ENCODE results near the gene SMIM26. TPM values are rescaled to one million over a fixed set of nuclear protein-coding genes. Genes with fewer than 3 reads are reported as not detected.

The SMIM26 gene
- total RNA-seq, 2 donors from 2014 or later: 67.9 to 78.1 TPM

DNA sequence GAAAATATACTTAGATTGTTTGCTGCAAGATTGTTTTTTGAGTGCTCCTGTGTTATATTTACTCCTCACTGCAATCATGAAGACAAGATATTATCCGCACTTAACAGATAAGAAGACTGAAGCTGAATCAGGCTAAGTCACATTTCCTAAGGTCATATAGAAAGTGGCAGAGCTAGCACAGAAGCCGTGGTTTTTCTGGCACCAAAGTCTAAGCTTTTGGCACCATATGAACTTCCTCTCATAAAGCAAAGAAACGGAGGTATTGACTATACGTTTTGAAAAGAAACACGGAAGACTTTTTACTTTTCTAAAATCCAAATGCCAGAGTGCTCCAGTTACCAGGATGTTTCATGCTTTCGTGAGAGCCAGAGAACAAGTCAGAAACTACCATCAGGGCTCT lies 11.3 kb downstream of the SMIM26 start:
- Histone ChIP-seq H3K9me3 (no peaks in the 10 kb centered on the region), H3K4me3 (no peak overlapping the region), H3K9ac (ENCODE audit: low read depth in 2 of 2, low read length in 2 of 2) (no peak overlapping the region), H3K27me3 (no peaks in the 10 kb centered on the region), H3K36me3 (no peaks in the 10 kb centered on the region), H3K4me1 (no peaks in the 10 kb centered on the region), H3K27ac (no peak overlapping the region)
- DNase-seq: no peak
- TF ChIP-seq, protein P1, sequence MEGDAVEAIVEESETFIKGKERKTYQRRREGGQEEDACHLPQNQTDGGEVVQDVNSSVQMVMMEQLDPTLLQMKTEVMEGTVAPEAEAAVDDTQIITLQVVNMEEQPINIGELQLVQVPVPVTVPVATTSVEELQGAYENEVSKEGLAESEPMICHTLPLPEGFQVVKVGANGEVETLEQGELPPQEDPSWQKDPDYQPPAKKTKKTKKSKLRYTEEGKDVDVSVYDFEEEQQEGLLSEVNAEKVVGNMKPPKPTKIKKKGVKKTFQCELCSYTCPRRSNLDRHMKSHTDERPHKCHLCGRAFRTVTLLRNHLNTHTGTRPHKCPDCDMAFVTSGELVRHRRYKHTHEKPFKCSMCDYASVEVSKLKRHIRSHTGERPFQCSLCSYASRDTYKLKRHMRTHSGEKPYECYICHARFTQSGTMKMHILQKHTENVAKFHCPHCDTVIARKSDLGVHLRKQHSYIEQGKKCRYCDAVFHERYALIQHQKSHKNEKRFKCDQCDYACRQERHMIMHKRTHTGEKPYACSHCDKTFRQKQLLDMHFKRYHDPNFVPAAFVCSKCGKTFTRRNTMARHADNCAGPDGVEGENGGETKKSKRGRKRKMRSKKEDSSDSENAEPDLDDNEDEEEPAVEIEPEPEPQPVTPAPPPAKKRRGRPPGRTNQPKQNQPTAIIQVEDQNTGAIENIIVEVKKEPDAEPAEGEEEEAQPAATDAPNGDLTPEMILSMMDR (IDR thresholded peaks at IDR 0.05): no peak
- intact Hi-C loops (cut with DNase I): loop anchor here (10.0 kb wide), 1 partner anchor 164 kb away; no protein-coding TSS in a partner anchor

DNA sequence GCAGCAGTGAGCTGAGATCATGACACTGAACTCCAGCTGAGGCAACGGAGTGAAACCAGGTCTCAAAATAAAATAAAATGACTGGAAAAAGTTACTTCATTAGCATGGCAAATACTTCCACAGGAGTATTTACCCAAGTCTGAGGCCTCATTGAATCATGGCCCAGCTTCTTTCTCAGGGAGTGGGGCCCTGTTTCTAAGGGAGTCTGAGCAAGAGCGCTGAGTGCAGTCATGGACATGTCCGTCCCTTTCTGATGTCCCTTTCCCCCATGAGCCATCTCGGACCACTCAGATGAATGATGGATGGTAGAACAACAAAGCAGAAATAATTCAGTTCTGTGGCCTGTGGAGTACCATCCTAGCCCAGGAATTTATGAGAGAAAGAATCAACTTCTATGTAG lies 12.8 kb downstream of the SMIM26 start:
- H3K27ac ChIP-seq: no peak overlapping the region
- TF ChIP-seq, protein P1 (IDR thresholded peaks at IDR 0.05): no peak
- no peaks in the 10 kb centered on the region for H3K36me3 ChIP-seq
- no peaks in the 10 kb centered on the region for H3K4me1 ChIP-seq
- H3K27me3 ChIP-seq: no peaks in the 10 kb centered on the region
- H3K4me3 ChIP-seq: no peak overlapping the region
- no peak overlapping the region for H3K9ac ChIP-seq (ENCODE audit: low read depth in 2 of 2, low read length in 2 of 2)
- intact Hi-C loops (cut with DNase I): no loop called here
- no peak for DNase-seq
- no peaks in the 10 kb centered on the region for H3K9me3 ChIP-seq

DNA sequence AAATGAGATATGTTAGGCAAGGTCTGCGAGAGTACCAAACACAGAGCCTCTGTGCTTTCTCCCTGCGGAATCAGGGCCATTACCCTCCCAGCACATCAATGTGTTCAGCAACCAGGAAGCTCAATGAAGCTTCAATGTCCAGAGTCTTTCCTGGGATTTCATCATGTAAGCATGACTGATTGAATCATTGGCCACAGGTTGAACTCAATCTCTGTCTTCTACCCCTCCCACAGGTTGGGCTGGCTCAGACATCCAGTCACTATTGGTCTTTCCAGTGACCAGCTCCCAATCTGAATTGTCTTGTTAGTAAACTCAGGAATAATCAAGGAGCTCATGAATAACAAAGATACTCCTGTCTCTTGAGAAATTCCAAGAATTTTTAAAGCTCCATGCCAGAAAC lies 17.9 kb downstream of the SMIM26 start:
- no peak overlapping the region for H3K4me3 ChIP-seq
- H3K9me3 ChIP-seq: no peaks in the 10 kb centered on the region
- TF ChIP-seq, protein P1 (IDR thresholded peaks at IDR 0.05): no peak
- no peak overlapping the region for H3K27ac ChIP-seq
- intact Hi-C loops (cut with DNase I): no loop called here
- peaks cover 3% of the 10 kb centered on the region for H3K4me1 ChIP-seq
- DNase-seq: no peak
- H3K9ac ChIP-seq (ENCODE audit: low read depth in 2 of 2, low read length in 2 of 2): no peak overlapping the region
- no peaks in the 10 kb centered on the region for H3K27me3 ChIP-seq
- H3K36me3 ChIP-seq: no peaks in the 10 kb centered on the region

DNA sequence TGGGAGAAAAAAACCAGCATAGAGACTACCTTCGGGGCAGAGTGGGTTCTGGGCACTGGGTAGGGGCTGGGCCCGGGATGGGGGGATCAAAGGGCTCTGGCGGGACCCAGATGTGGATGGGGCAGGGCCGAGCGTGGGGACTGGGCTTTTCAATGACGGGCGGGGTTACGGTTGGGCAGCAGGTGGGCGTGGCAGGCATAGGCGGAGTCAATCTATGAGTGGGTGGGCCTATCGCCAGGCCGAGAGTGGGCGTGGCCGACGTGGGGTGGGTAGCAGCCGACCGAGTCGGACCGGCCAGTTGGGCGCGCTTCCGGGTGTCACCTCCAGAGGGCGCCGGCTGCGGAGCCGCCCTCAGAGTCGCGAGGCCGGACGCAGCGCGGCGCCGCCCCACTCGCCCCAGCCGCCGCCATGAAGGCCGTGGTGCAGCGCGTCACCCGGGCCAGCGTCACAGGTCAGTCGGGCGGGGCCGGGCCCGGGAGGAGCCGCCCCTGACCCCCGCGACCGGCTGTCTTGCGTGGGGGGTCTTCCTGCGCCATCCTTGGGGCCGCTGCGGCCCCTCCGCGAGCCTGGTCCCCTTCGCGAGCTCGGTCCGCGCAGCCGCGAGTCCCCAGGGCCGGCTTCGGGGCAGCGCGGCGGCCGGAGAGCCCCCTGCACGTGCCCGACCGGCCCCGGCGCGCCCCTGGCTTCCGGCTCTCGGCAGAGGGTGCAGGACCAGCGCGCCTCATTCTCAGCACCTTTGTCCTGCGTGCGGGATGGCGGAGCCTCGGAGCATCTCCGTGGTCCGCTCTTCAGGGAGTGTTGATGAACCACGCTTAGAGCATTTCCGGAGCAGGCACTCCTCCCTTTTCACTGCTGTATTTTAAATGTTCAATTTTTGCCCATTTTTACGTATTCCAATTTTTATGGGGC lies 20.7 kb downstream of the SMIM26 start, which contains the start of gene DTD1:
TSS of gene DTD1 (plus strand) at position 390 of the 909 bp plus-strand sequence. CDS start at position 409, 19 bp downstream.
- Histone ChIP-seq H3K4me1 (peaks cover 3% of the 10 kb centered on the region), H3K9me3 (no peaks in the 10 kb centered on the region), H3K27me3 (no peaks in the 10 kb centered on the region), H3K9ac (ENCODE audit: low read depth in 2 of 2, low read length in 2 of 2) (peak within 1 kb of the TSS; percentile 58 to 83), H3K36me3 (no peaks in the 10 kb centered on the region), H3K4me3 (peak within 1 kb of the TSS; percentile 89), H3K27ac (peak within 1 kb of the TSS; percentile 55)
- peak; percentile 96 for DNase-seq
- TF ChIP-seq, protein P1 (IDR thresholded peaks at IDR 0.05): peak; percentile 63
- intact Hi-C loops (cut with DNase I): no loop called here

DNA sequence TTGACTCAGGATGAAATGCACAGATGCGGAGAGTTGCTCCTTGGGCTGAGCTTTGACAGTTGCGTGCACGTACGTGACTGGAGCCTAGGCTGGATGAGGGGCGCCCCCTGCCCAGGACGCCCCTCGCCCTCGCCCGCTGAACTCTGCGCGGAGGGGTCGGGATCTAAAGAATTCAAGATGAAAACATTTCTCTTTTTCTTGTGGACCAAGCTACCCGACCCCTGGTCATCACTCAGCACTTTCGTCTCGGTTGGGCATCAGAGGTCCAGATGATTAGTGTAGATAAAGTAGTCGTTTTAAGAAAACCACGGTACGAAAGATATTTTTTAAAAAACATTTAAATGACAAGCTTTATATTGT lies 21.3 kb downstream of the SMIM26 start:
- H3K9me3 ChIP-seq: no peaks in the 10 kb centered on the region
- H3K4me3 ChIP-seq: peak overlapping the region; percentile 89
- no peak for DNase-seq
- TF ChIP-seq, protein P1 (IDR thresholded peaks at IDR 0.05): no peak
- peak overlapping the region; percentile 55 for H3K27ac ChIP-seq
- peaks cover 3% of the 10 kb centered on the region for H3K4me1 ChIP-seq
- H3K27me3 ChIP-seq: no peaks in the 10 kb centered on the region
- H3K9ac ChIP-seq (ENCODE audit: low read depth in 2 of 2, low read length in 2 of 2): peak overlapping the region; percentile 58 to 83
- no peaks in the 10 kb centered on the region for H3K36me3 ChIP-seq
- intact Hi-C loops (cut with DNase I): no loop called here

Data from colonic mucosa (tissue), 4 donors.